GM19238 (cell line): ENCODE measurements around the gene CDK18.
"Not testable (repeated sequence)": the region's sequence is repeated elsewhere in the genome, so short reads cannot be mapped to it uniquely, and the experiment has no call there.

ENCODE experiments used
- DNase-seq: peaks from one replicate; pipeline ENCODE4 v3.0.0; 2011; ENCODE audit warnings: low spot score; ENCODE audit not compliant: insufficient read length

Gene CDK18

GRCh38 chr1:205480349-205480985 is 24.0 kb upstream of the CDK18 start:
- DNase-seq: peak; percentile 51

- no peak for DNase-seq
Observed at GRCh38 chr1:205481218-205481617, 23.3 kb upstream of the CDK18 start.

GRCh38 chr1:205481629-205482151 is 22.8 kb upstream of the CDK18 start:
- no peak for DNase-seq

DNA sequence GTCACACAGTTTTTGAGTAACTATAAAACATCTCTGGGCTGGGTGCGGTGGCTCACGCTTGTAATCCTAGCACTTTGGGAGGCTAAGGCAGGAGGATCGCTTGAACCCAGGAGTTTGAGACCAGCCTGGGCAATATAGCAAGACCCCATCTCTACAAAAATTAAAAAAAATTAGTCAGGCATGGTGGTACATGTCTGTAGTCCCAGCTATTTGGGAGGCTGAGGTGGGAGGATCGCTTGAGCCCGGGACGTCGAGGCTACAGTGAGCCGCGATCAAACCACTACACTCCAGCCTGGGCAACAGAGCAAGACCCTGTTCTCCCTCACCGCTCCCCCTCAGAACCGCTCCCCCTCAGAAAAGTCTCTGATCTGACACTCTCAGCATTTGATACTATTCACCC is 21.9 kb upstream of the CDK18 start:
- DNase-seq: not testable (repeated sequence)

DNA sequence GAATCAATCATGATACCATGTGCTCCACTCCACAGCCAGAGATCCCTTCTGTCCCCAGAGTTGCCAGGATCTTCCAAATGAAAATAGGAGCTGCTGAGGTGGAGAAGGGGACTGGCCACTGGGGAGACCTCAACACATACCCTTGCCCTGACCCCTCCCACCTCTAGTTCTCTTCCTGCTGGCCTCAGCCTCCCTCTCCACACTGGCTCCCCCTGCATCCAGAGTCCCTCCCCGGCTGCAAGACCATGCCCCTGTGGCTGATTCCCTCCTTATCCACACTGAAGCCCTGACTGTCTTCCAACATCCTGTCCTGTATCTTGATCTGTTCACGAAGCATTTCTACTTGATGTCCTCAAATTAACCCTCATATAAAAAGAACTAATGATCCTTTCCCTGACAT is 21.1 kb upstream of the CDK18 start:
- DNase-seq: no peak

GRCh38 chr1:205484985-205485967 is 19.2 kb upstream of the CDK18 start:
- peak; percentile 92 for DNase-seq

GRCh38 chr1:205486258-205486657 is 18.2 kb upstream of the CDK18 start:
- no peak for DNase-seq

DNA sequence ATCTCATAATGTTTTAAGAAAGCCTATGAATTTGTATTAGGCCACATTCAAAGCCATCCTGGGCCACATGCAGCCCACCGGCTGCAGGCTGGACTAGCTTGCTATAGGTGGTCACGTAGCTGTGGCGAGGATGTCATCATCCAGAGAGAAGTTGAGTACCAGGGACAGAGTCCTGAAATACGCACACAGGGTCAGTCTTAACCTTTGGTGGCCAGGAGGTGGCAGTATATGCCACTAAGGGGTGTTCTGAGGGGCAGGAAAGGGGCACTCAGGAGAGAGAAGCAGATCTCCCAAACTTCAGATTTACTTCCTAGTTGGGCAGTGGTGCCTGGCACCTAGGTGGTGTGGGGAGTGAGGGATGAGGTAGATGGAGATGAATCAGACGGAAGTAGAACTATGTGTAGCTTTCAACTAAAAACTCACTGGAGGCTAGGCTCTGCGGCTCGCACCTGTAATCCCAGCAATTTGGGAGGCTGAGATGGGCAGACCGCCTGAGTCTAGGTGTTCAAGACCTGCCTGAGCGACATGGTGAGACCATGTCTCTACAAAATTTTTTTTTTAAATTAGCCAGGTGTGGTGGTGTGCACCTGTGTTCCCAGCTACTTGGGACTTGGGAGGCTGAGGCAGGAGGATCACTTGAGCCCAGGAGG is 16.3 kb upstream of the CDK18 start:
- peak; percentile 55 for DNase-seq

GRCh38 chr1:205491794-205492193 is 12.7 kb upstream of the CDK18 start:
- no peak for DNase-seq

DNA sequence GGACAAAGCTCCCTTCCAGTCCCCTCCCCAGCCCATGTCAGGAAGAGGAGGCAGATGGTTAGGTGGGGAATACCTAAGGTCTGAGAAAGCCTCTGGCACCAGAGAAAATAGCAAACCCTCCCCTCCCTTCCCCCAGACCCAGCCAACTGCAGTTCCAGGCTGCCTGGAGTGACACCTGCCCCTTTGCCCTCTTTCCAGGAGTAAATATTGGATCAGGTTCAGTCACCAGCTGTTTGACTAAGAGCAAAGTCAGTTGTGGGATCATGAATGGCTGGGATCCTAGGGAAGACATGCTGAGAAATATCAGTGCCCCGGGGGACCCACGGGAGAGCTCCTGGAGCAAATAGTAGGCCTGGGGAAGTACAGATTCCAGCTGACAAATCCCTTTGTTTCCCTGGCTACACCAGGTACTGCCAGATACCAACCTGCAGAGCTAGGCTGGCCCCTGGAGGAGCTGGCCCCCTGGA is 12.2 kb upstream of the CDK18 start:
- no peak for DNase-seq

DNA sequence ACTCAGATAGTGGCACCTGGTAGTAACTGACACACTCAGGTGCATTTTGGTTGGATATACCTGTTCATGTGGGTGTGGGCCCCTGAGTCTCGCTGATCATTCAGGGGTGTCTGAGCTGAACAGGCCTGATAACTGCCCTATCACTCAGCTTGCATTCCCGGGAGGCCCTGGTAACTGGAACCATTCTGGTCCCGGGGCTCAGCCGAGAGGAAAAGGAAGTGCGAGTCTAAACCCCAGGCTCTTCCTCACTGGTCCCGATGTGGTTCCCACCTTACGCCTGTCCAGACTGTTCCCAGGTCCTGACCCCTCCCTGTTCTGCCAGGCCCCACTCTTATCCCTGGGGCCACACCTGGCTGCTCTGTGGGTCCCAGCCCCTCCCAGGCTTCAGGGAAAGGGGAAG is 11.7 kb upstream of the CDK18 start:
- DNase-seq: no peak

GRCh38 chr1:205493241-205494085 is 11.0 kb upstream of the CDK18 start:
- DNase-seq: no peak

DNA sequence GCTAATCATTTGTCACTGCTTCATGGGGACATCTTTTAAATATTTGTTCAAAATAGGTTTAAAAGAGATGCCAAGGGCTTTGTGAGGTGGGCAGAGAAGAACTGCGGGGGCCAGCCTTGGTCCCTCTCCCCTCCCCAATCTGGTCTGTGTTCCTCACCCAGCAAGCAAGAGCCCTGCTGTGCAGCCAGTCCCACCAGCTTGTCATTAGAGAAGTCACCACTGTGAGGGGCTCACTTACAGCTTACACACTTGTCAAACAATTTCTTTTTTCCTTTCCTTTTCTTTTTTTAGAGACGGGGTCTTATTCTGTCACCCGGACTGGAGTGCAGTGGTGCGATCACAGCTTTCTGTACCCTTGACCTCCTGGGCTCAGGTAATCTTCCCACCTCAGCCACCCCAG is 10.4 kb upstream of the CDK18 start:
- no peak for DNase-seq

DNA sequence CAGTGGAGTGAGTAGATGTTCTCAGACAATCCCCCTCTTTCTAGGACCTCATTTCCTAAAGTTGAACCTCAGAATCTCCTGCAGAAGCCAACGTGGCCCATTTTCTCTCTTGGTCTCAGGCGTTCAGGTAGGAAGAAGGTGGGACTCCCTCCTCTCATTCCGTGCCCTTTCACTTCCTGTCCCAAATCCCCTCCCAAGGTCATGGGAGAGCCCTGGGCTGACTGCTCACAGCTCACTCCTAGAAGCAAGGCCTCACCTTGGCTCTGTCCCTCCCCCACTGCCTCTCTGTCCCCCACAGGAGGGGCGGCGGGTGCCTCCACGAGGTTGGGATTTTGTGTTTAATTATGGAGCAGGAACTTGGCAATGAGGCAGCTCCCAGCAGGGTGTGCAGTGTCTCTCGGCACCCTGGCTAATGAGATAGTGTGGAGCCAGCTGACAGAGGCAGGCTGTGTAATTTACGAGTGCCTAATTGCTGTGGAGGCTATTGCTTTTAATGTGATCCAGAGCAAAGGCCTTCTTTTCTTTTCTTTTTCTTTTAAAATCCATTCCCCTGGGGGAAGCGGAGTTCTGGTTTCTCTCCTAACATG is 9.1 kb upstream of the CDK18 start:
- DNase-seq: no peak

- DNase-seq: no peak
Observed at GRCh38 chr1:205496661-205497060, 7.8 kb upstream of the CDK18 start.

DNA sequence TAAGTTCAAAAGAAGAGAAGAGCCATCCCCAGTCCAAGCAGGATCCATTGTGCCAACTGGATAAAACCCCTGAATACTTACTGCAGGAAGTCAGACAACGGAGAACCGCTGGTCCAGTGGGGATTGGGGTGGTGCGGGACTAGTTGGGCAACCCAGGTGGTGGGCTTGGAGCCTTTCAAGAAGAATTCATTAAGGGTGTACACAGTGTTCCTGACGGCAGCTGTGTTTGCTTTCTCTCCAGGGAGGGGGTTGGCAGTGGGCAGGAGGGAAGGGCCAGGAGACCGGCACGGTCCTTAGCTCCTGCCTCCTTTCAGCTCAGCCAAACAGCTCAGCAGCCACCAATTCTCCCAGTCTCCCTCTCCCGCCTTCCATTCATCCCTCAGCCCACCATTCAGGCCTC is 7.1 kb upstream of the CDK18 start:
- no peak for DNase-seq

DNA sequence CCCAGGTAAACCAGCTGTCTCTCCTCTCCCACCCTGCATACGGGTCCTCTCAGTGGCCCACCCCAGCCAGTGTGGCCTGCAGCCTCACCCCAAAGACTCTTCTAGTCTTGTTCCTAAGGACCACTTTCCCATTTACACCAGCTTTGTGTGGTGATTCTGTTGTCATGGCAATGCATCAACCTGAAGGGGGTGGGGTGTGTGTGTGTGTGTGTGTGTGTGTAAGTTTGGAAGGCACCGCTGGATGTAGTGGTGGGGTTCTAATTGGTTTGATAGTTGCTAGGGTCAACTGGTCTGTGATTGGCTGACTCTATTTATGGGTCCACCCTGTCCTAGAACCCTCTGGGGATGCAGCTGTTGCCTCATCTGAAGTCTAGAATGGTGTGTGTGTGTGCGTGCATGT is 4.7 kb upstream of the CDK18 start:
- DNase-seq: no peak

- DNase-seq: no peak
Observed at GRCh38 chr1:205500240-205501233, 3.9 kb upstream of the CDK18 start.

DNA sequence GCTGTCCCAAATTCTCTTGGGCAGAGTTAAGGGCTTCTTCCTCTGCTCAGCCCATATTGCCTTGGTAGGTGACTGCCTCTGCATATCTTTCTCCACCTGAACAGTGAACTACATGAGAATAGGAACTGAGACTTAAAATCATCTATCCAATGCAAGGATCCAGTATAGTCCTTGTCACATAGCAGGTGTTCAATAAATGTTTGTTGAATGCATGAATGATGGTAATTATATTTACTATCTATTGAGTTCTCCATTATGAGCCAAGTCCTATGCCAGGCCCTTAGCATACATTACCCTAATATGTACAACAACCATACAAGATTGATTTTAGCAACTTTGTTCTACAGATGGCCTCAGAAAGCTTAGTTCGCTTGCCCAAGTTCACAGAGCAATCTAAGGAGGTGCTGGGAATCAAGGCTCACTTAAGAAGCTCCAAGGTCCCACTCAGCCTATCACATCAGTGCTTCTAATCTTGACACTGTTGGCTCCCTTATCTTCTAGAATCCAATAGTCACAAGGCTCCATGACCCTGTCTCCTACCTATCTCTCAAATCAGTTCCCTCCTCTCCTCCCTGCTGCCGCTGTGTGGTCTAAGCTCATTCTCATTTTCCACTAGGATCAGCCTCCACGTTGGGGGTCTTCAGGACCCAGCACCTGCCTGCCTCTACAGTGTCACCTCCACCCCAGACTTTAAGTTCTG is 2.2 kb upstream of the CDK18 start:
- no peak for DNase-seq
